HepG2 (cell line): ENCODE results near the gene GALNTL6. TPM values are rescaled to one million over a fixed set of nuclear protein-coding genes. Genes with fewer than 3 reads are reported as not detected.

ENCODE experiments used
- ATAC-seq: fragments of 200-7000 bp; cut with Tn5 transposase; 3 replicates; pipeline ENCODE4 v1.9.1; 2020; ENCODE audit warnings: mild to moderate bottlenecking, moderate library complexity
- BruUV-seq: library from RNA; stranded (reverse); fragments of 400-500 nt; replicated peaks from 2 replicates; lab custom pipeline; 2021; lab: Mats Ljungman, UMichigan
- CTCF ChIA-PET: fragments of 300-600 bp; formaldehyde crosslinking; extraction: SDS; loops from one replicate; lab custom pipeline; 2021; ENCODE audit warnings: low total read pairs, inconsistent platforms, low intra/inter-chr PET ratio; lab: Yijun Ruan, JAX
- POLR2A ChIA-PET: fragments of 350-600 bp; sonication (Branson Sonifier 250); formaldehyde crosslinking; loops from one replicate; lab custom pipeline; 2020; ENCODE audit warnings: antibody characterized with exemption, inconsistent platforms; lab: Yijun Ruan, JAX
- DNase-seq: peaks from one replicate; pipeline ENCODE4 v3.0.0-alpha.2; 2015; ENCODE audit warnings: low spot score
- FAIRE-seq: peaks from 3 replicates; lab custom pipeline; 2011; peaks lifted over from hg19 to GRCh38; lab: Jason Lieb, UNC
- H2AFZ ChIP-seq: one replicate; pipeline ENCODE4 v1.6.1; 2011; ENCODE audit warnings: low read length, inconsistent platforms
- H3K27ac ChIP-seq: fragments of 300-600 bp; 3 replicates; pipeline ENCODE4 v1.8.0; 2011; ENCODE audit warnings: mixed run types, mild to moderate bottlenecking, mixed read lengths, low read length, inconsistent platforms; ENCODE audit not compliant: insufficient read depth; ENCODE audit errors: extremely low read length
- H3K27me3 ChIP-seq, 2 experiments: fragments of 200-600 bp in 1 of 2; 2 replicates in 1 of 2; 3 replicates in 1 of 2; pipeline versions ENCODE4 v1.6.0 to v1.8.0; 2011; ENCODE audit warnings: low read length in 2 of 2, mild to moderate bottlenecking in 2 of 2, moderate library complexity in 2 of 2, inconsistent platforms in 1 of 2; ENCODE audit not compliant: insufficient read depth in 2 of 2, control insufficient read depth in 1 of 2
- H3K36me3 ChIP-seq, 2 experiments: fragments of 200-600 bp in 1 of 2; replicated peaks in 1 of 2; 2 replicates in 1 of 2; 3 replicates in 1 of 2; pipeline versions ENCODE4 v1.5.1 to v1.8.0; 2011; ENCODE audit warnings: low read length in 2 of 2, inconsistent platforms in 1 of 2; ENCODE audit not compliant: insufficient read depth in 2 of 2, control insufficient read depth in 1 of 2
- H3K4me1 ChIP-seq: 2 replicates; pipeline ENCODE4 v1.5.1; 2012; ENCODE audit warnings: low read length, inconsistent platforms; ENCODE audit not compliant: insufficient read depth
- H3K4me2 ChIP-seq: 2 replicates; pipeline ENCODE4 v1.6.0; 2011; ENCODE audit warnings: low read depth, low read length, inconsistent platforms
- H3K4me3 ChIP-seq, 3 experiments: fragments of 200-600 bp in 1 of 3; sonication (generic), shearing (Covaris generic) in 1 of 3; replicated peaks in 1 of 3; 2 replicates each; pipeline ENCODE4 v1.5.1; 2011 to 2016; ENCODE audit warnings: low read length in 3 of 3, inconsistent platforms in 2 of 3, low read depth in 2 of 3, mild to moderate bottlenecking in 2 of 3, control low read depth in 1 of 3, mixed read lengths in 1 of 3; ENCODE audit not compliant: insufficient read depth in 1 of 3
- H3K79me2 ChIP-seq: one replicate; pipeline ENCODE4 v1.6.1; 2011; ENCODE audit warnings: low read length, inconsistent platforms; ENCODE audit not compliant: insufficient read depth
- H3K9ac ChIP-seq: 2 replicates; pipeline ENCODE4 v1.6.0; 2011; ENCODE audit warnings: mild to moderate bottlenecking, low read depth, low read length, inconsistent platforms; ENCODE audit not compliant: insufficient read depth
- H3K9me3 ChIP-seq: 2 replicates; pipeline ENCODE4 v1.5.1; 2012; ENCODE audit warnings: mild to moderate bottlenecking, low read length
- H4K20me1 ChIP-seq: 2 replicates; pipeline ENCODE4 v1.6.0; 2011; ENCODE audit warnings: inconsistent platforms, mild to moderate bottlenecking, low read length, moderate library complexity; ENCODE audit not compliant: insufficient read depth
- FLYWCH1 ChIP-seq: sonication (generic); formaldehyde crosslinking; IDR thresholded peaks from 2 replicates; pipeline ENCODE4 v1.8.1; 2023; ENCODE audit warnings: mild to moderate bottlenecking, missing genetic modification reagents
- FOXA3 ChIP-seq: IDR thresholded peaks from 2 replicates; pipeline ENCODE4 v1.6.1; 2016; ENCODE audit warnings: missing genetic modification reagents, missing compliant biosample characterization
- GABPA ChIP-seq, 2 experiments: IDR thresholded peaks; 2 replicates each; pipeline ENCODE4 v1.6.1; 2011 to 2016; ENCODE audit warnings: low read depth in 2 of 2, low read length in 1 of 2, missing biosample characterization in 1 of 2, missing genetic modification characterization in 1 of 2
- HNRNPUL1 ChIP-seq: fragments of 200-400 bp; formaldehyde crosslinking; IDR thresholded peaks from 2 replicates; pipeline ENCODE4 v1.6.1; 2017; ENCODE audit warnings: low read depth, mild to moderate bottlenecking, low read length, moderate library complexity
- HOXA3 ChIP-seq: sonication (generic); formaldehyde crosslinking; IDR thresholded peaks from 2 replicates; pipeline ENCODE4 v1.5.0; 2020; ENCODE audit warnings: missing genetic modification reagents
- MAFG ChIP-seq: sonication (generic); formaldehyde crosslinking; IDR thresholded peaks from 2 replicates; pipeline ENCODE4 v1.5.1; 2020; ENCODE audit warnings: mild to moderate bottlenecking, missing genetic modification reagents
- NKX3-1 ChIP-seq: sonication (generic); formaldehyde crosslinking; IDR thresholded peaks from 2 replicates; pipeline ENCODE4 v1.5.0; 2020; ENCODE audit warnings: missing genetic modification reagents
- SNAPC4 ChIP-seq: sonication (generic); formaldehyde crosslinking; IDR thresholded peaks from 2 replicates; pipeline ENCODE4 v1.4.0; 2020; ENCODE audit warnings: mild to moderate bottlenecking, missing genetic modification reagents
- ZNF160 ChIP-seq: sonication (generic); formaldehyde crosslinking; IDR thresholded peaks from 2 replicates; pipeline ENCODE4 v1.8.0; 2022; ENCODE audit warnings: mild to moderate bottlenecking, inconsistent platforms, missing genetic modification reagents
- ZNF609 ChIP-seq: sonication (generic); formaldehyde crosslinking; IDR thresholded peaks from 2 replicates; pipeline ENCODE4 v1.4.0; 2020; ENCODE audit warnings: mild to moderate bottlenecking, missing genetic modification reagents, borderline replicate concordance
- ZXDC ChIP-seq: sonication (generic); formaldehyde crosslinking; IDR thresholded peaks from 2 replicates; pipeline ENCODE4 v1.5.0; 2020; ENCODE audit warnings: mild to moderate bottlenecking, missing genetic modification reagents
- in situ Hi-C: cut with HindIII; loops from 2 replicates; pipeline ENCODE4 v1.10.0; 2017; ENCODE audit warnings: low pct_unique_long_range_greater_than_20kb; ENCODE audit not compliant: extremely low pct_ligation_motif_present
- intact Hi-C: fragments of 100-400 bp; cut with micrococcal nuclease; formaldehyde crosslinking; loops from one replicate; pipeline ENCODE4 v1.10.0; 2022; ENCODE audit not compliant: unreplicated experiment
- polyA plus RNA-seq, 8 experiments: library from polyadenylated mRNA; depleted of rRNA in 3 of 8; stranded (reverse) in 7 of 8; unstranded in 1 of 8; fragments of >200 nt; fragmentation: Illumina TruSeq in 4 of 8; extraction: Trizol in 4 of 8; gene quantifications; 2 replicates each; pipeline versions ENCODE4 v1.2.1 to v1.2.3, GENCODE V29; 2011 to 2016; ENCODE audit warnings: low read depth in 4 of 8, missing spikeins in 1 of 8, mixed read lengths in 1 of 8; ENCODE audit not compliant: insufficient read depth in 1 of 8
- total RNA-seq, 5 experiments: library from RNA; depleted of rRNA; stranded (reverse); fragments of >200 nt; fragmentation: Illumina TruSeq; extraction: Trizol; gene quantifications; 2 replicates each; pipeline ENCODE4 v1.2.3, GENCODE V29; 2016; ENCODE audit warnings: low read depth in 1 of 5

GALNTL6 gene
- total and polyA plus RNA-seq, 2 of the 13 experiments (the other 11 are each of a cell fraction or from before 2014, with no cell fraction given): not detected

GRCh38 chr4:172652369-172652768, 839.2 kb downstream of the GALNTL6 start (continued):
- TF ChIP-seq SNAPC4 (CRISPR knock-in tag) (no peak), GABPA (IDR thresholded peaks at IDR 0.05; ENCODE audit: low read depth, low read length) (no peak), GABPA (CRISPR knock-in tag; IDR thresholded peaks at IDR 0.05; ENCODE audit: low read depth) (no peak)

GRCh38 chr4:172653676-172654075, 840.5 kb downstream of the GALNTL6 start:
- DNase-seq (no peak), ATAC-seq (no peak), FAIRE-seq (no peak)
- H3K79me2 ChIP-seq: no peaks in the 10 kb centered on the region
- H3K9me3 ChIP-seq: peaks cover 39% of the 10 kb centered on the region
- ChIA-PET CTCF (no interaction called here), POLR2A (no interaction called here)
- no peak overlapping the region for H3K4me3 ChIP-seq
- H3K27me3 ChIP-seq: no peaks in the 10 kb centered on the region
- in situ Hi-C loops (no loop called here), intact Hi-C loops (no loop called here)
- no peaks in the 10 kb centered on the region for H3K36me3 ChIP-seq
- H3K9ac ChIP-seq: no peak overlapping the region
- BruUV-seq: no TSS peak
- H3K4me1 ChIP-seq: no peaks in the 10 kb centered on the region
- no peak overlapping the region for H3K4me2 ChIP-seq
- no peak overlapping the region for H3K27ac ChIP-seq
- H4K20me1 ChIP-seq: no peaks in the 10 kb centered on the region
- no peak overlapping the region for H2AFZ ChIP-seq
- no peak for TF ChIP-seq HNRNPUL1
- no peak for TF ChIP-seq ZXDC
- TF ChIP-seq NKX3-1 (CRISPR knock-in tag): no peak
- no peak for TF ChIP-seq ZNF609 (CRISPR knock-in tag)
- no peak for TF ChIP-seq FLYWCH1 (CRISPR knock-in tag)
- no peak for TF ChIP-seq HOXA3
- TF ChIP-seq MAFG (CRISPR knock-in tag): no peak
- TF ChIP-seq ZNF160 (CRISPR knock-in tag): no peak
- no peak for TF ChIP-seq FOXA3 (CRISPR knock-in tag)
